Nephron progenitor cell (in vitro differentiated cells): Measurements from ENCODE around the gene TSSK6.
A peak's percentile ranks its signal among the peaks of the same experiment; 100 is the strongest.

Experiments
- DNase-seq: peaks from one replicate; pipeline ENCODE4 v3.0.0; 2021
- H3K27ac Mint-ChIP-seq: 2 replicates; pipeline ENCODE4 v1.8.0; 2021; ENCODE audit warnings: mild to moderate bottlenecking, moderate library complexity, mixed read lengths
- H3K27me3 Mint-ChIP-seq: 2 replicates; pipeline ENCODE4 v1.8.0; 2021; ENCODE audit warnings: mild to moderate bottlenecking, low read depth, mixed read lengths; ENCODE audit not compliant: poor library complexity
- H3K36me3 Mint-ChIP-seq: 2 replicates; pipeline ENCODE4 v1.8.0; 2021; ENCODE audit warnings: low read depth, mixed read lengths
- H3K4me1 Mint-ChIP-seq: 2 replicates; pipeline ENCODE4 v1.8.0; 2021; ENCODE audit warnings: mixed read lengths
- H3K4me3 Mint-ChIP-seq: 2 replicates; pipeline ENCODE4 v1.8.0; 2021; ENCODE audit warnings: mild to moderate bottlenecking, moderate library complexity, mixed read lengths
- H3K9me3 Mint-ChIP-seq: 2 replicates; pipeline ENCODE4 v1.8.0; 2021; ENCODE audit warnings: mild to moderate bottlenecking, moderate library complexity, mixed read lengths
- TF ChIP-seq, protein P1 (sequence below): fragments of 200-600 bp; sonication (generic); IDR thresholded peaks from 2 replicates; pipeline ENCODE4 v1.5.0; 2021; ENCODE audit warnings: antibody characterized with exemption

Gene TSSK6

GRCh38 chr19:19470579-19470978 lies 44.8 kb downstream of the TSSK6 start:
- Mint-ChIP-seq H3K27ac (no peak overlapping the region), H3K27me3 (peaks cover 5% of the 10 kb centered on the region), H3K4me3 (no peak overlapping the region), H3K4me1 (peaks cover 33% of the 10 kb centered on the region), H3K36me3 (peaks cover 72% of the 10 kb centered on the region), H3K9me3 (peaks cover 50% of the 10 kb centered on the region)
- TF ChIP-seq, protein P1, sequence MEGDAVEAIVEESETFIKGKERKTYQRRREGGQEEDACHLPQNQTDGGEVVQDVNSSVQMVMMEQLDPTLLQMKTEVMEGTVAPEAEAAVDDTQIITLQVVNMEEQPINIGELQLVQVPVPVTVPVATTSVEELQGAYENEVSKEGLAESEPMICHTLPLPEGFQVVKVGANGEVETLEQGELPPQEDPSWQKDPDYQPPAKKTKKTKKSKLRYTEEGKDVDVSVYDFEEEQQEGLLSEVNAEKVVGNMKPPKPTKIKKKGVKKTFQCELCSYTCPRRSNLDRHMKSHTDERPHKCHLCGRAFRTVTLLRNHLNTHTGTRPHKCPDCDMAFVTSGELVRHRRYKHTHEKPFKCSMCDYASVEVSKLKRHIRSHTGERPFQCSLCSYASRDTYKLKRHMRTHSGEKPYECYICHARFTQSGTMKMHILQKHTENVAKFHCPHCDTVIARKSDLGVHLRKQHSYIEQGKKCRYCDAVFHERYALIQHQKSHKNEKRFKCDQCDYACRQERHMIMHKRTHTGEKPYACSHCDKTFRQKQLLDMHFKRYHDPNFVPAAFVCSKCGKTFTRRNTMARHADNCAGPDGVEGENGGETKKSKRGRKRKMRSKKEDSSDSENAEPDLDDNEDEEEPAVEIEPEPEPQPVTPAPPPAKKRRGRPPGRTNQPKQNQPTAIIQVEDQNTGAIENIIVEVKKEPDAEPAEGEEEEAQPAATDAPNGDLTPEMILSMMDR, result no peak
- DNase-seq, result no peak

DNA sequence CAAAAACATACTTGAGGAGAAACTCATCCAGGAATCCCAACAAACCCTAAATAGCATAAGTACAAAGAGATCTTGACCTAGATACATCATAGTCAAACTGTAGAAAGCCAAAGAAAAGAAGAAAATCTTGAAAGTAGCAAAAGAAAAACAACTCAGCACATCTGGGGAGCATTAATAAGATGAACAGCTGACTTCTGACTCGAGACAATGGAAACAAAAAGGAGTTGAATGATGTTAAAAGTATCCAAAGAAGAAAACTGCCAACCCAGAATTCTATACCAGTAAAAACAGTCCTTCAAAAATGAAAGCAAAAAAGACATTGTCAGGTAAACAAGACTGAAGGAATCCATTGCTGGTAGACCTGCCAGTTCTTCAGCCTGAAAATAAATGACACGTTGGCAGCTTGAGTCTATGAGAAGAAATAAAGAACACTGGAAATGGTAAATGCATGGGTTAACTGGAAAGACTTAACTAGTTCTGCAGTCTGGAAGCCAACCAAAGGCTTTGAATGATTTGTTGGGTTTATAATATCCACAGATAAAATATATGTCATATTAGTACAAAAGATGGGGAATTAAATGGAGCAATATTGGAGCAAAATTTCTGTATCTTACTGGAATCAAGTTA lies 46.8 kb downstream of the TSSK6 start:
- no peak overlapping the region for H3K27ac Mint-ChIP-seq
- no peak for DNase-seq
- H3K4me1 Mint-ChIP-seq, result peaks cover 33% of the 10 kb centered on the region
- TF ChIP-seq, protein P1, result no peak
- peaks cover 5% of the 10 kb centered on the region for H3K27me3 Mint-ChIP-seq
- no peak overlapping the region for H3K4me3 Mint-ChIP-seq
- peaks cover 85% of the 10 kb centered on the region for H3K36me3 Mint-ChIP-seq
- H3K9me3 Mint-ChIP-seq, result peaks cover 55% of the 10 kb centered on the region

- peaks cover 70% of the 10 kb centered on the region for H3K36me3 Mint-ChIP-seq
- no peak overlapping the region for H3K4me3 Mint-ChIP-seq
- peak overlapping the region; percentile 75 for H3K27ac Mint-ChIP-seq
- H3K9me3 Mint-ChIP-seq, result peaks cover 55% of the 10 kb centered on the region
- TF ChIP-seq, protein P1, result no peak
- peaks cover 41% of the 10 kb centered on the region for H3K4me1 Mint-ChIP-seq
- peaks cover 5% of the 10 kb centered on the region for H3K27me3 Mint-ChIP-seq
- no peak for DNase-seq
Measured at GRCh38 chr19:19466201-19466600, 49.1 kb downstream of the TSSK6 start.

DNA sequence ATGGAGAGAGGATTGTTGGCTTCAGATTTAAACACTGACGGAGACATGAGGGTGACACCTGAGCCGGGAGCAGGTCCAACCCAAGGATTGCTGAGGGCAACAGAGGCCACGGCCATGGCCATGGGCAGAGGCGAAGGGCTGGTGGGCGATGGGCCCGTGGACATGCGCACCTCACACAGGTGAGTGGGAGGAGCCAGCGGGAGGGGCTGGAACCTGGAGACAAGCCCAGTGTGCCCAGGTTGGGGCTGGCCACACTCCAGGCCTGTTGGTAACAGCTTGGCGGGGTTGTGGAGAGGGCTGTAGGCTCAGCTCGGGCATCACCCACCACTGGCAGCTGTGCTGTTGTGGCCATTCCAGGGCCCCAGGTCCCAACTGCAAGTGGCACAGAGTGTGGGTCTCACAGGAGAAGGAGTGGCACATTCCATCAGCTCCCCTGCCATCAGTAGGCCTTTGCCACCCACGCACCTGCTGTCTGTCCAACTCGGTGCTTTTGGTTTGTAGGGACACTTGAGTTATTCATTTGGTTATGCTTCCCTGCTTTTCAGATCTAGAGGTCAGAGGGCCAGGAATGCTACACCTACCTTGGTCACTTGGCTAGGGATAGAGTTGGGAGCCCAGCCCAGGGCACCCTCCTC lies 49.8 kb downstream of the TSSK6 start:
- TF ChIP-seq, protein P1, result no peak
- peaks cover 5% of the 10 kb centered on the region for H3K27me3 Mint-ChIP-seq
- no peak overlapping the region for H3K4me3 Mint-ChIP-seq
- no peak overlapping the region for H3K27ac Mint-ChIP-seq
- no peak for DNase-seq
- H3K36me3 Mint-ChIP-seq, result peaks cover 63% of the 10 kb centered on the region
- H3K4me1 Mint-ChIP-seq, result peaks cover 47% of the 10 kb centered on the region
- peaks cover 51% of the 10 kb centered on the region for H3K9me3 Mint-ChIP-seq

- peaks cover 53% of the 10 kb centered on the region for H3K36me3 Mint-ChIP-seq
- peak overlapping the region; percentile 97 for H3K27ac Mint-ChIP-seq
- DNase-seq, result no peak
- peaks cover 5% of the 10 kb centered on the region for H3K27me3 Mint-ChIP-seq
- peaks cover 42% of the 10 kb centered on the region for H3K9me3 Mint-ChIP-seq
- TF ChIP-seq, protein P1, result no peak
- H3K4me3 Mint-ChIP-seq, result peak overlapping the region; percentile 55
- H3K4me1 Mint-ChIP-seq, result peaks cover 56% of the 10 kb centered on the region
Measured at GRCh38 chr19:19464339-19465098, 50.8 kb downstream of the TSSK6 start.
